CD4-positive, alpha-beta memory T cell (primary cell): ENCODE results near the gene CYSRT1. TPM values are rescaled to one million over a fixed set of nuclear protein-coding genes. Genes with fewer than 3 reads are reported as not detected.

Experiments used
- CTCF ChIA-PET: fragments of 350-600 bp; sonication (Branson Sonifier 250); formaldehyde crosslinking; loops from one replicate; lab custom pipeline; 2021; ENCODE audit warnings: inconsistent platforms; ENCODE audit not compliant: partially characterized antibody; lab: Charles Lee
- POLR2A ChIA-PET: fragments of 350-600 bp; sonication (Branson Sonifier 250); formaldehyde crosslinking; loops from one replicate; lab custom pipeline; 2021; ENCODE audit not compliant: partially characterized antibody; lab: Charles Lee
- DNase-seq, 5 donors: peaks; one replicate each; pipeline versions ENCODE4 v3.0.0 to v3.0.0-alpha.2; 2020 to 2022; ENCODE audit warnings: mixed read lengths in 1 of 5
- H3K27ac ChIP-seq: one replicate; pipeline ENCODE4 v1.7.0; 2013; ENCODE audit warnings: low read depth, low read length
- H3K27me3 ChIP-seq: 2 replicates; pipeline ENCODE4 v1.7.0; 2013; ENCODE audit warnings: mild to moderate bottlenecking, low read length, moderate library complexity; ENCODE audit not compliant: insufficient read depth
- H3K36me3 ChIP-seq: 2 replicates; pipeline ENCODE4 v1.7.0; 2013; ENCODE audit warnings: mild to moderate bottlenecking, low read length, moderate library complexity; ENCODE audit not compliant: insufficient read depth
- H3K4me1 ChIP-seq: 2 replicates; pipeline ENCODE4 v1.7.0; 2013; ENCODE audit warnings: mild to moderate bottlenecking, low read length, moderate library complexity; ENCODE audit not compliant: insufficient read depth
- H3K4me3 ChIP-seq, 2 donors: one replicate each; pipeline ENCODE4 v1.7.0; 2013; ENCODE audit warnings: low read length in 2 of 2, mild to moderate bottlenecking in 1 of 2
- H3K9me3 ChIP-seq, 2 donors: one replicate each; pipeline ENCODE4 v1.7.0; 2013; ENCODE audit warnings: low read length in 2 of 2, control low read depth in 1 of 2; ENCODE audit not compliant: control insufficient read depth in 1 of 2
- H3K27ac Mint-ChIP-seq, 7 donors: one replicate each; pipeline ENCODE4 v1.8.0; 2020 to 2021; ENCODE audit warnings: mixed read lengths in 7 of 7, mild to moderate bottlenecking in 6 of 7, inconsistent platforms in 3 of 7, moderate library complexity in 3 of 7
- H3K27me3 Mint-ChIP-seq, 2 donors: one replicate each; pipeline ENCODE4 v1.8.0; 2020 to 2021; ENCODE audit warnings: mixed read lengths in 2 of 2
- H3K36me3 Mint-ChIP-seq, 2 donors: one replicate each; pipeline ENCODE4 v1.8.0; 2020 to 2021; ENCODE audit warnings: mixed read lengths in 2 of 2, inconsistent platforms in 1 of 2, mild to moderate bottlenecking in 1 of 2
- H3K4me1 Mint-ChIP-seq, 4 donors: one replicate each; pipeline ENCODE4 v1.8.0; 2020 to 2021; ENCODE audit warnings: mixed read lengths in 4 of 4, mild to moderate bottlenecking in 1 of 4
- H3K4me3 Mint-ChIP-seq, 8 donors: one replicate each; pipeline ENCODE4 v1.8.0; 2020 to 2021; ENCODE audit warnings: mixed read lengths in 8 of 8, mild to moderate bottlenecking in 7 of 8, moderate library complexity in 6 of 8, inconsistent platforms in 3 of 8
- H3K9me3 Mint-ChIP-seq, 8 donors: one replicate each; pipeline ENCODE4 v1.8.0; 2020 to 2021; ENCODE audit warnings: mixed read lengths in 8 of 8, mild to moderate bottlenecking in 5 of 8, inconsistent platforms in 3 of 8, moderate library complexity in 1 of 8
- intact Hi-C: fragments of 100-400 bp; cut with micrococcal nuclease; formaldehyde crosslinking; loops from one replicate; pipeline ENCODE4 v1.15.1; 2023
- polyA plus RNA-seq, 2 donors: library from polyadenylated mRNA; unstranded; fragments of 300-500 nt; fragmentation: Illumina TruSeq; gene quantifications; one replicate each; pipeline ENCODE4 v1.2.3, GENCODE V29; 2021
- total RNA-seq, 2 experiments: library from RNA; stranded (reverse); gene quantifications; one replicate each; pipeline ENCODE4 v1.2.3, GENCODE V29; 2021

Gene CYSRT1, protein sequence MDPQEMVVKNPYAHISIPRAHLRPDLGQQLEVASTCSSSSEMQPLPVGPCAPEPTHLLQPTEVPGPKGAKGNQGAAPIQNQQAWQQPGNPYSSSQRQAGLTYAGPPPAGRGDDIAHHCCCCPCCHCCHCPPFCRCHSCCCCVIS
- total RNA-seq (under 1 TPM in 1 of 2 experiments, not detected in 1; 0.25 TPM), polyA plus RNA-seq (not detected)

DNA sequence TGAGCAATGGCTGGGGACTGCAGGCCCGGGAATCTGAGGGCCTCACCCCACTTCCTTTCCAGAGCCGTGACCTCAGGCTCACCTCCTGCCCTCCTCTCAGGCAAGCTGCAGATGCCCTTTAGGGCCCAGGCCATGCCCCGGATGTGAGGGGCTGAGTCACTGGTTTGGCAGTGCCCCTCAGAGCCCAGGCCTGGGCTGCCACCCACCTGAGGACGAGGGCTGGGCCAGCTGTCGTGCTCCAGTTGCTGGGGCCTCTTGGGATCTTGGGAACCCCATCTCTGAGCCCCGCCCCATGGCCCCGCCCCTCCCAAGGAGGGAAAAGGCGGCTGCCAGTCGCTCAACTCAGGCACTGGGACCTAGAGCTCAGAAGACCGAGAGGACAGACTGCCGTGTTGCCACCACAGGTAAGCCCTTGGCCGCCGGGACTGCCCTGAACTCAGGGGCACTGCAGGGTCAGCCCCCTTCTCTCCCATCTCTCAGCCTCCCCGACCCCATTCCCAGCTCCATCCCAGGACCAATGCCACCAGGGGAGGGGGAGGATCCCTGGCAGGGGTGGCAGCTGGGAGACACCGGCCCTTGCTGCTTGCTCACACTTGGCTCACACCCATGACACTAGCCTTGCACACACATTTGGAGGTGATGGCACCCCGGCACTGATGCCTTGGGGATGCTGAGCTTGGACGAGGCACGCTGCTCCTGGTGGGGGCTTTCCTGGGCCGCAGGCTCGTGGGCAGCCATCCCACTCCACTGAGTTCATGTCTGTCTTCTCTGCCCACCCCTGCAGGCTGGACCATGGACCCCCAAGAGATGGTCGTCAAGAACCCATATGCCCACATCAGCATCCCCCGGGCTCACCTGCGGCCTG, at the start of gene CYSRT1:
TSS of gene CYSRT1 (plus strand) at position 345 of the 865 bp plus-strand sequence. CDS start at position 793, 448 bp downstream.
- intact Hi-C loops: loop anchor here (5.0 kb wide), 1 partner anchor 498 kb away; no protein-coding TSS in a partner anchor
- H3K4me3 ChIP-seq: peak within 1 kb of the TSS; percentile 66 to 85
- H3K4me3 Mint-ChIP-seq: peak within 1 kb of the TSS; percentile 62 to 84 (median 77)
- H3K9me3 ChIP-seq: no peaks in the 10 kb centered on the region
- H3K27ac ChIP-seq: peak within 1 kb of the TSS; percentile 83
- no peaks in the 10 kb centered on the region for H3K27me3 ChIP-seq
- H3K4me1 ChIP-seq: peaks cover 18% of the 10 kb centered on the region
- CTCF ChIA-PET: interaction anchor here (0.7 to 4.6 kb wide), 6 partner anchors 15 to 110 kb away, joined by 3 to 33 read pairs (median 4); partner anchors contain the start of genes TPRN and TUBB4B
- H3K27me3 Mint-ChIP-seq: peaks cover 2 to 3% of the 10 kb centered on the region in 2 donors
- POLR2A ChIA-PET: interaction anchor here (1.0 to 4.2 kb wide), 9 partner anchors 8 to 139 kb away, joined by 3 to 47 read pairs (median 22); partner anchors contain the start of genes ANAPC2, MAN1B1, NELFB and SSNA1
- DNase-seq: no peak
- peak within 1 kb of the TSS; percentile 61 to 87 (median 84) for H3K27ac Mint-ChIP-seq
- H3K36me3 ChIP-seq: no peaks in the 10 kb centered on the region
- H3K4me1 Mint-ChIP-seq: peaks cover 2 to 19% (median 6%) of the 10 kb centered on the region in 4 donors
- H3K9me3 Mint-ChIP-seq: no peaks in the 10 kb centered on the region
- no peaks in the 10 kb centered on the region for H3K36me3 Mint-ChIP-seq

DNA sequence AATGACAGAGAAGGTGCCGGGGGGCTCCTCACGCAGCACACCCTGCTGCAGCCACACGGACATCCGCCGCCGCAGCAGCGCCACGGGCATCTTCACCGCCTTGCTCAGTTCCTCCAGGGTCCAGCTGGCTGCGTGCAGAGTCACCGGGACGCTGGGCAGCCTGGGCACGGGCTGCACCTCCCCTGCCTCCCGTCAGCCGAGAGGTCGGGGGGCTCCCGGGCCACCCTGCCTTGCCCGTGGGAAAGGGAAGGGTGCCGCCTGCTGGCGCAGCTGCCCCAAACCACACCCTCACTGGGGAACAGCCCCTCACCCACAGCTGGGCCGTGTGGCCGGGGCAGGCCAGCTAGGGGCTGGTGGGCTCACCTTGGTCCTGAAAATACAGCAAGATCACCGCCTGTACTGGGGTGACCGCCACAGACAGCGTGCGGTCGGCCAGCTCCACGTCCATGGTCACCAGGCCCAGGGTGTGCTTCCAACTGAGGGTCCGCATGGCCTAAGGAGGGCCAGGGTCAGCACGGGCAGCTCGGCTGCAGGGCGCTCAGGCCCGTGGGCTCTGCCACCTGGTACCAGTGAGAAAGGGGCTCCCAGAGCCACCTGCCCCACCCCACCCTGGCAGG, 49.5 kb upstream of the CYSRT1 start:
- Histone ChIP-seq H3K9me3 (no peaks in the 10 kb centered on the region), H3K27me3 (peaks cover 14% of the 10 kb centered on the region), H3K4me1 (no peaks in the 10 kb centered on the region), H3K4me3 (no peak overlapping the region), H3K36me3 (peaks cover 1% of the 10 kb centered on the region), H3K27ac (no peak overlapping the region)
- intact Hi-C loops: loop anchor here (2.0 kb wide), 1 partner anchor 55 kb away; no protein-coding TSS in a partner anchor
- Mint-ChIP-seq H3K4me3 (no peak overlapping the region), H3K9me3 (no peaks in the 10 kb centered on the region), H3K27ac (peak overlapping the region in 1 of 7 donors; percentile 42), H3K36me3 (peaks cover 4 to 16% of the 10 kb centered on the region in 2 donors), H3K4me1 (peaks cover 2 to 13% (median 7%) of the 10 kb centered on the region in 4 donors), H3K27me3 (peaks cover 0 to 4% of the 10 kb centered on the region in 2 donors)
- DNase-seq: no peak
- POLR2A ChIA-PET: interaction anchor here (0.6 to 2.5 kb wide), 5 partner anchors 12 to 46 kb away, joined by 3 to 8 read pairs (median 3); partner anchors contain the start of genes ANAPC2, SSNA1 and TPRN
- CTCF ChIA-PET: interaction anchor here (1.3 kb wide), 1 partner anchor 52 kb away, joined by 4 read pairs; no protein-coding TSS in a partner anchor

DNA sequence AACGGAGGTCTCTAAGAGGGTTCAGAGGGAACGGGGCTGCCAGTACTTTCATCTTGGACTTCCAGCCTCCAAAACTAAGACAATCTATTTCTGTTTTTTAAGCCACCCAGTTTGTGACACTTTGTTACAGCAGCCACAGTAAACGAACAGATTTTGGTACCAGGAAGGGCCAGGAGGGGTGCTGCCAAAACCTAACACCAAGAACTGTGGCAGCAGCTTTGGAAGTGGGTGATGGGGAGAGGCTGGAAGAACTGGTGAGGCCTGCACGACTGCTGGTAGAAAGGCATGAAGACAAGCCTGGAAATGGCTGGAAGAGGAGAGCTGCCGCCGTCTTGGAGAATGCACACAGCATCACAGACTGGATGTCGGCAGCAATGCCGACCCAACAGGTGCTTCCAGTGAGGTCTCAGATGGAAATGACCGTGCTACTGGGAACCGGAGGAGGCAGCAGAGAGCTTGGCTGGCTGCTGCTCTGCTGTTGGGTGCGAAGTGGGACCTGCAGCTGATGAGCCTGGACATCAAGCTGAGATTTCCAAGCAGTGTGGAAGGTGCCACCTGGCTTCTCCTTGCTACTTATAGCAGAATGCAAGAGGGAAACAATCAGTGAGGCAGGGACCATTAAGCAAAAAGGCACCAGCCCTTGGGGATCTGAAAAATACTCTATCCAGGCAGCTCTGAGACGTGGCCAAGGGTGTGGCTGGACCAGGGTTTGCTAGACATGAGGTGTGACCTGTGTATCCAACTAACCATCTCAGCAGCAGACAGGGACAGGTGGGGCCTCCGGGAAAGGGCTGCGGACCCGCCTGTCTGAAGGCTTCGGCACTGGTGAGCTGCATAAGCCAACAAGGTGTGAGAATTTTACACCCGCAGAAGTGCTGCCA, 48.4 kb upstream of the CYSRT1 start:
- Mint-ChIP-seq H3K9me3 (no peaks in the 10 kb centered on the region), H3K4me3 (peak overlapping the region in 1 of 8 donors; percentile 25), H3K27me3 (peaks cover 0 to under 1% of the 10 kb centered on the region in 2 donors), H3K36me3 (peaks cover 4 to 17% of the 10 kb centered on the region in 2 donors), H3K4me1 (peaks cover 2 to 13% (median 7%) of the 10 kb centered on the region in 4 donors), H3K27ac (peak overlapping the region in 2 of 7 donors; percentile 42 to 59)
- intact Hi-C loops: loop anchor here (1.0 kb wide), 1 partner anchor 51 kb away; the partner anchor contains the start of gene RNF224
- ChIA-PET CTCF (interaction anchor here (0.8 to 1.5 kb wide), 6 partner anchors 12 to 60 kb away, joined by 3 to 4 read pairs (median 4); partner anchors contain the start of genes ANAPC2, RNF224 and SSNA1), POLR2A (interaction anchor here (0.8 to 2.5 kb wide), 5 partner anchors 12 to 64 kb away, joined by 3 to 8 read pairs (median 5); partner anchors contain the start of genes ANAPC2, SSNA1, TPRN and TUBB4B)
- H3K9me3 ChIP-seq: no peaks in the 10 kb centered on the region
- peaks cover 4% of the 10 kb centered on the region for H3K27me3 ChIP-seq
- no peaks in the 10 kb centered on the region for H3K4me1 ChIP-seq
- peak in 3 of 5 donors; percentile 21 to 31 (median 23) for DNase-seq
- H3K36me3 ChIP-seq: peaks cover 12% of the 10 kb centered on the region
- no peak overlapping the region for H3K27ac ChIP-seq
- H3K4me3 ChIP-seq: no peak overlapping the region

DNA sequence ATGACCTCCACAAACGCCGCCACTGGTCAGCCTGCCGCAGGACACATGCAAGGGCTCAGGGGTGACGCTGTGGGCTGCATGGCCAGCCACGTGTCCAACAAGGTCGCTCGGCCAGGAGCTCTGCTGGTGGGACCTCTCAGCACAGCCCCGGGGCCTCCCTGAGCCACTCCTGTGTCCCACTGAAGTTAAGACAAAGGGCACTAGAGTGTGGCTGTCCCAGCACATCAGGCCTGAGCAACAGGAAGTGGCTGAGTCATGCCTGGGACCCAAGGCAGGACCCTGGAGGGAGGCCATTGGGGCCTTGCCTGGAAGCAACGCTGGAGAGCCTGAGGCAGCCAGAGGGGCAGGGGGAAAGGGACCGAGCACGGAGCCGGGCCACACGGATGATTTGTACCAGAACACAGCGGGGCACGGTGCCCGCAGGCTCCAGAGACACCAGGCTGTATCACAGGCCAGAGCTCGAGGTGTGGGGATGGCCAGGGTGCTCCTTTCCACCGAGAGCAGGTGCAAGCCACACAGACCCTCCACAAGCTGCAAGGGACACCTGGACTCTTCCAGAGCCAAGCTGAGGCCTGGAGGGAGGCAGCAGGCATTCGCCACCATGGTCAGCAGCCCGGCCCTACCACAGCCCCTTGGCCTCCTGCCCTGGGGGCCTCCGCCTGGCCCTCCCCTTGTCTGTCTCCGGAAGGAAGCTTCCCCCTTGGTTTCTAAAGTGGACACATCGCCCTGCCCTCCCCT, 46.6 kb upstream of the CYSRT1 start:
- Histone ChIP-seq H3K36me3 (peaks cover 22% of the 10 kb centered on the region), H3K27me3 (no peaks in the 10 kb centered on the region), H3K4me1 (no peaks in the 10 kb centered on the region), H3K27ac (no peak overlapping the region), H3K9me3 (no peaks in the 10 kb centered on the region), H3K4me3 (no peak overlapping the region)
- ChIA-PET CTCF (no interaction called here), POLR2A (no interaction called here)
- intact Hi-C loops: no loop called here
- H3K4me1 Mint-ChIP-seq: peaks cover 2 to 10% (median 7%) of the 10 kb centered on the region in 4 donors
- DNase-seq: no peak
- H3K36me3 Mint-ChIP-seq: peaks cover 9 to 24% of the 10 kb centered on the region in 2 donors
- no peak overlapping the region for H3K4me3 Mint-ChIP-seq
- H3K27me3 Mint-ChIP-seq: no peaks in the 10 kb centered on the region
- no peak overlapping the region for H3K27ac Mint-ChIP-seq
- H3K9me3 Mint-ChIP-seq: no peaks in the 10 kb centered on the region

DNA sequence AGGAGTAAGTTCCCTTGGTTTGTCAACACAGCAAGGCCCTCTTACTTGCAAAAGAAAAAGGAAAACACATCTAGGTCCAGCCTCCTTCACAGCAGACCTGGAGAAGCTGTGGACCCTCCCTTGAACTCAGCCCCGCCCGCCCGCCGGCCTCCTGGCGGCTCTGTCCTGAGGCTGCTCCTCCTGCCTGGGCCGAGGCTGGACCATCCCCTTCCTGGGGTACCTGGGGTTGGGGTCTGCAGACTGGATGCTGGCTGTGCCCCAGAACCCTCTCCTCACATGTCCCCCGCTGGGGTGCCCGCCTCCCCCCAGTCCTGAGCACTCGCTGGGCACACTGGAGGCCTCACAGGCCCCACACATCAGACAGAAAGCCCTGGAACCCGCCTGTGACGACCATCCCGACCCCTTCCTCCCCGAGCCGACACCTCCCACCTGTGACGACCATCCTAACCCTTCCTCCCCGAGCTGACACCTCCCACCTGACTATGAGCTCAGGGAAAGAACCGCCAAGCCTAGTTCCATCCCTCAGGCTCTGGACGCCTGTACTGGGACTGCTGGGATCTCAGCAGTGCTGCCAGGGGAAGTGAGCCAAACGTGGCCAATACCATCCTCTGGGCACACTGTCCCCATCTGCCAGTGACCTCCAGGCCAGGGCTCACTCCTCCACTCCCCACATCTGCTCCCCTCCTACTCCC, 45.9 kb upstream of the CYSRT1 start:
- CTCF ChIA-PET: no interaction called here

More for the DNA sequence above, 45.9 kb upstream of the CYSRT1 start:
- Histone ChIP-seq H3K36me3 (peaks cover 29% of the 10 kb centered on the region), H3K4me1 (no peaks in the 10 kb centered on the region), H3K27ac (no peak overlapping the region), H3K9me3 (no peaks in the 10 kb centered on the region), H3K4me3 (no peak overlapping the region), H3K27me3 (no peaks in the 10 kb centered on the region)
- peaks cover 10 to 29% of the 10 kb centered on the region in 2 donors for H3K36me3 Mint-ChIP-seq
- POLR2A ChIA-PET: no interaction called here
- H3K27ac Mint-ChIP-seq: no peak overlapping the region
- intact Hi-C loops: no loop called here
- no peaks in the 10 kb centered on the region for H3K9me3 Mint-ChIP-seq
- H3K4me3 Mint-ChIP-seq: no peak overlapping the region
- DNase-seq: no peak
- H3K27me3 Mint-ChIP-seq: no peaks in the 10 kb centered on the region
- peaks cover 3 to 12% (median 7%) of the 10 kb centered on the region in 4 donors for H3K4me1 Mint-ChIP-seq
